Ectodermal cell (in vitro differentiated cells): Measurements from ENCODE around the gene IQSEC1.

Experiments
- H3K27ac ChIP-seq: 2 replicates; pipeline ENCODE4 v1.7.0; 2013; ENCODE audit warnings: mild to moderate bottlenecking, low read depth, low read length; ENCODE audit not compliant: insufficient read depth, poor library complexity, severe bottlenecking
- H3K27me3 ChIP-seq: 2 replicates; pipeline ENCODE4 v1.7.0; 2013; ENCODE audit warnings: mild to moderate bottlenecking, low read length; ENCODE audit not compliant: insufficient read depth, control insufficient read depth, poor library complexity, severe bottlenecking
- H3K36me3 ChIP-seq: one replicate; pipeline ENCODE4 v1.7.0; 2013; ENCODE audit warnings: low read length; ENCODE audit not compliant: control insufficient read depth, insufficient read depth
- H3K4me1 ChIP-seq: one replicate; pipeline ENCODE4 v1.7.0; 2013; ENCODE audit warnings: low read length; ENCODE audit not compliant: control insufficient read depth, insufficient read depth
- H3K4me3 ChIP-seq: 2 replicates; pipeline ENCODE4 v1.7.0; 2013; ENCODE audit warnings: low read depth, low read length, control low read depth; ENCODE audit not compliant: insufficient read depth
- H3K9me3 ChIP-seq: 2 replicates; pipeline ENCODE4 v1.7.0; 2013; ENCODE audit warnings: mild to moderate bottlenecking, low read length, moderate library complexity; ENCODE audit not compliant: control insufficient read depth
- WGBS, 2 experiments: methylation state at CpG; one replicate each; pipeline ENCODE4 v1.1.7; 2013; ENCODE audit warnings: missing lambda C conversion rate in 2 of 2; 5-methylcytosine and 5-hydroxymethylcytosine counted together

IQSEC1 gene

DNA sequence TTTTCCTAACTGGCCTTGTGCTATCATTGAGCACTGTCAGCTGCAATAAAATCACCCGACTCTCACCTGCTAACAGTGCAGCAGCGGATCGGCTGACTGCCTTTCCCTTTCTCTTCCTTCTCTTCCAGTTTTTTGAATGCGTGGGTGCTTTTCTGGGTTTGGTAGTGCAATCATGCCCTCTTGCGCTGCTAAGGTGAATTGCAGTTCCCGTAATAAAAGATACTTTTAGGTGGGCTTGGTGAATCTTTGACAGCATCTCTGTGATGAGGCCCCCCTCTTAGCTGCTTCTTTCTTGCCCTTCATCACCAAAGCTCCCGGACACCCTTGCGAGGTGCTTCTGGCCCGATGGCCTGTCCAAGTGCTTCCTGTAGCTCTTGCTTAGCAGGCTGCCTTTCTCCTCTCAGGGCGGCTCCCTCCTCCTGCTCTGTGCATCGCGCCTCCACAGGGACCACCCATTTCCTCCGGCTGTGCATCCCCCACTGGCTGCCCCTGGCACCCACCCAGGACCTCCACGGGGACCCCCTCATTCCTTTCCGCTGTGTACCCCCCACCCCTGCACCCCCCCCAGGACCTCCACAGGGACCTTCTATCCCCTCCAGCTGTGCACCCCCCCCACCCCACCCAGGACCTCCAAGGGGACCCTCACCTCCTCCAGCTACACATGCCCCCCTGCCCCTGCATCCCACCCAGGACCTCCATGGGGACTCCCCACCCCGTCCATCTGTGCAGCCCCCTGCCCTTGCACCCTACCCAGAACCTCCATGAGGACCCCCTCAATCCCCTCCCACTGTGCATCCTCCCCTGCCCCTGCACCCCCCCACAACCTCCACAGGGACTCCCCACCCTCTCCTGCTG, 181.0 kb downstream of the IQSEC1 start:
- Histone ChIP-seq H3K27me3 (peaks cover 17% of the 10 kb centered on the region), H3K36me3 (no peaks in the 10 kb centered on the region), H3K9me3 (no peaks in the 10 kb centered on the region), H3K4me1 (no peaks in the 10 kb centered on the region), H3K4me3 (no peak overlapping the region), H3K27ac (no peak overlapping the region)
- 32 to 33% methylated on average over 16 of the region's 16 CpGs for WGBS, 2 experiments

DNA sequence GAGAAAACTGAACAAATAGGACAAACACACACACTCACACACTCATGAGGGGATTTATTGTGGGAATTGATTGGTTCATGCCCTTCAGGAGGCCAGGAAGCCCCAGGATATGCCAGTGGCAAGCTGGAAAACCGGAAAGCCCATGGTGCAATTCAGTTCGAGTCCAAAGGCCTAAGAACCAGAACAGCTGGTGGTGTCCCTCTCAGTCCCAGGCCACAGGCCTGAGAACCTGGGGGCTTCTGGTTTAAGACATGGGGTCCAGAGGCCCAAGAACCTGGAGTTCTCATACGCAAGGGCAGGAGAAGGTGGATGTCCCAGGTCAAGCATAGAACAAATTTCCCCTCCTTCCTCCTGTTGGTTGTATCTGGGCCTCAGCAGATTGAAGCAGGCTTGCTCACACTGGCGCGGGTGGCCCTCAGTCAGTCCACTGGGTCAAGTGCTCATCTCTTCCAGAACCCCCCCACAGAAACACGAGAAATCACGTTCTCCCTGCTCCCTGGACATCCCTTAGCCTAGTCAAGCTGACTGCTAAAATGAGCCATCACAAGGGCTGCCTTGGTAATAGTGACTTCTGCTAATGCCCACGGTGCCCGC, 181.7 kb downstream of the IQSEC1 start:
- Histone ChIP-seq H3K27ac (no peak overlapping the region), H3K4me1 (no peaks in the 10 kb centered on the region), H3K36me3 (no peaks in the 10 kb centered on the region), H3K4me3 (no peak overlapping the region), H3K27me3 (peaks cover 17% of the 10 kb centered on the region), H3K9me3 (no peaks in the 10 kb centered on the region)
- WGBS, 2 experiments, result 76 to 79% methylated on average over 9 of the region's 9 CpGs

DNA sequence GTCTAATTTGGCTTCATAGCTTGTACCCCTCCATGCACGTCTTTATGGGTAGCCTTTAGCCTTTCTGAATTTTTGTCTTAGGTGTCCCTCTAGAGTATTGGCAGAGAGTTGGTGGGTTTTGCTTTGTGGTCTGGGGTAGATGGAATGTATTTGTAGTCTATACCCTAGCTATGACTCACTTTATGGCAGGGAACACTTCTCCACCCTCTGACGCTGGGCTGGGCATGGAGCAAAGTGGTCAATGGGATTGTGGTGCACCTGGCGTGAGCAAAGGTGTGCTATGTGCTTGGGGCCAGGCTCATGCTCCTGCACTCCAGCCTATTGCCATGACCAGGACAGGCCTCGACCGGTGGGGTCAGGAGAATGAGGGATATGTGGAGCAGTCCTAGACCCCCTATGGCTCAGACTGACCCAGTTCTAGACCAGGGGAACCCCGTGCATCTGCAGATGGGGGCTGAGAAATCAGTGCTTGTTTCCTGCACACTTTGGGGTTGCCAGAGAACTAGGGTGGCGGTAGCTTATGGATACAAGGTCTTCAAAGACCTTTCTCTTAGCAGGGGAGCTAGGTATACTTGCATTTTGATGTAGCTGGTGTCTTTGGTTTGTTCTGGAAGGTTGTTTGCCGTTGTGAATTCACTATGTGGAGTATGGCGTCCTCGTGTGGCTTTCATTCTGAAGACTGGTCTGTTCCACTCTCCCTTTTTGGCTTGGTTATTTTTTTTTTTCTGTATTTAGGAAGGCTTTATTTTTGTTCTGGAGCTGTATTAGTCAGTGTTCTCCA, 182.4 kb downstream of the IQSEC1 start:
- no peak overlapping the region for H3K4me3 ChIP-seq

DNA sequence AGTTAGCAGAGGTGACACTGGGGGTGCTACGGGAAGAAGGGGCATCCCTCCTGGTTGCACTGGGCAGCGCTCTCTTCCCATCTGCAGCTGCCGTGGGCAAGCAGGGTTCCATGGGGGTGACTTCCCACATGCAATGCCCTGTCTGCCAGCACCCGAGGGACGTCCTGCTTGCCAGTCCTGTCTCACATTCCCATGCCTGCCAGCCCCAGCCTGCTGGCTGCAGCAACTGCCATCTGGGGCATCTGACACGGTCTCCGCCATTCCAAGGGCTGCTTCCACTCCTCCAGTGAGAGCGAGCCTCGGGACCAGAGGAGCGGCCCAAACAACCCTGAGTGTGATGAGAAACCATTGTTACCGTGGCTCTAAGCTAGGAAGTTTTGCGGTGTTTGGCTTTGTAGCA, 186.5 kb downstream of the IQSEC1 start:
- H3K4me3 ChIP-seq, result no peak overlapping the region
- H3K36me3 ChIP-seq, result no peaks in the 10 kb centered on the region
- no peaks in the 10 kb centered on the region for H3K4me1 ChIP-seq
- H3K27ac ChIP-seq, result no peak overlapping the region
- peaks cover 16% of the 10 kb centered on the region for H3K27me3 ChIP-seq
- H3K9me3 ChIP-seq, result no peaks in the 10 kb centered on the region
- 90 to 92% methylated on average over 12 of the region's 12 CpGs for WGBS, 2 experiments

More for the DNA sequence above, 182.4 kb downstream of the IQSEC1 start:
- H3K36me3 ChIP-seq, result no peaks in the 10 kb centered on the region
- no peaks in the 10 kb centered on the region for H3K9me3 ChIP-seq
- 84 to 86% methylated on average over 10 of the region's 10 CpGs for WGBS, 2 experiments
- H3K4me1 ChIP-seq, result no peaks in the 10 kb centered on the region
- peaks cover 17% of the 10 kb centered on the region for H3K27me3 ChIP-seq
- no peak overlapping the region for H3K27ac ChIP-seq

GRCh38 chr3:12886106-12886679, 187.0 kb downstream of the IQSEC1 start:
- H3K4me1 ChIP-seq, result no peaks in the 10 kb centered on the region
- no peak overlapping the region for H3K27ac ChIP-seq
- no peak overlapping the region for H3K4me3 ChIP-seq
- no peaks in the 10 kb centered on the region for H3K36me3 ChIP-seq
- WGBS, 2 experiments, result 92 to 94% methylated on average over 9 to 10 of the region's 10 CpGs
- no peaks in the 10 kb centered on the region for H3K9me3 ChIP-seq
- H3K27me3 ChIP-seq, result peaks cover 11% of the 10 kb centered on the region

DNA sequence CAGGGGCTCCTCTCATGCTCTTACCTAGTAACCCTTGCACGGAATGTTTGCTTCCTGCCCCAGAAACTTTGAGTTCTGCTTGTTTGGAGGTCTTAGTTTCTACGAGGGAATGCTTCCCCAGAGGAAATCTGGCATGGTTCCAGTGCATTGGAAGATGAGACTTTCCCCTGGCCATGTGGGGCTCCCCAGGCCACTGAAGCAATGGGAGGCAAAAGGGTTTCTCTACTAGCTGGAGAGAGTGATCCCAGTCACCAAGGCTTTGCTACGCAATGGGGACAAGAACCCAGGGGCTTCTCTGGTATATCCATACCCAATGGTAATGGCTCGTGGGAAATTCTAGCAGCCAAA, 187.7 kb downstream of the IQSEC1 start:
- 90 to 91% methylated on average over 4 of the region's 4 CpGs for WGBS, 2 experiments
- peaks cover 8% of the 10 kb centered on the region for H3K27me3 ChIP-seq
- H3K36me3 ChIP-seq, result no peaks in the 10 kb centered on the region
- no peaks in the 10 kb centered on the region for H3K4me1 ChIP-seq
- H3K9me3 ChIP-seq, result no peaks in the 10 kb centered on the region
- no peak overlapping the region for H3K4me3 ChIP-seq
- no peak overlapping the region for H3K27ac ChIP-seq

DNA sequence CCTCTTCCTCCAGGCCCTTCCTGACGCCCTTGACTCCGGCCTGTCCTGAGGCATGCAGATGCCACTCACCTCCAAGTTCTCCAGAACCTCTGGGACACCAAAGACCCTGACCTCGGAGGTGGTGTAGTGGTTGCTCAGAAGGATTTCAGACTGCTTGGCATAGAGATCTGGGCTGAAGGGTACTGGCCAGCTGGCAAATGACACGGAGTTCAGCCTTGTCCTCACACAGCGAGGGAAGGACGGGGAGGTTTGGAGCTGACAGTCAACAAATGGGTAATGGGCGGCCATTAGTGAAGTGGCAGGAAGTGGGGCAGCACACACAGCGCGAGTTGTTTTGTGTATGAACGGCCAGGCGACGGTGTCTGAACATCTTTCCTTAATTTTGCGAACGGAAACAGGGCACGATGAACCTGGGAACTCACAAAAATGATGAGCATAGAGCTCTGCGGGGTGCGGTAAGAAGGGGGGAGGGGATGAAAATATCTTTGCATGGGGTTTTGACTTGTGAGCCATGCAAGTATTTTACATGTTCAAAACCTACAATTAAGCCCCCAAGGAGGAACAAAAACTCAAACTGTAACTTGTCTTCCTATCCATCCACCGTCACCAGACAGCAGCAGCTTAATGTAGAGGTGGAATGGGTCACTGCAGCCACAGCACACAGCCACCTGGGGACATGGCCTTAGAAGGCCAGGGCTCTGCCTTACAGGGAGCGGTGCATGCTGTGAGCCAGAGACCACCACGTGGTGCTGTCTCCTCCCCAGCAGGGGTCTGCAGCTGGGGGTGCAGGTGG, 188.2 kb downstream of the IQSEC1 start:
- peaks cover 2% of the 10 kb centered on the region for H3K27me3 ChIP-seq
- no peaks in the 10 kb centered on the region for H3K4me1 ChIP-seq
- no peak overlapping the region for H3K4me3 ChIP-seq
- 88 to 90% methylated on average over 20 of the region's 20 CpGs for WGBS, 2 experiments
- no peaks in the 10 kb centered on the region for H3K9me3 ChIP-seq
- H3K36me3 ChIP-seq, result no peaks in the 10 kb centered on the region
- no peak overlapping the region for H3K27ac ChIP-seq

DNA sequence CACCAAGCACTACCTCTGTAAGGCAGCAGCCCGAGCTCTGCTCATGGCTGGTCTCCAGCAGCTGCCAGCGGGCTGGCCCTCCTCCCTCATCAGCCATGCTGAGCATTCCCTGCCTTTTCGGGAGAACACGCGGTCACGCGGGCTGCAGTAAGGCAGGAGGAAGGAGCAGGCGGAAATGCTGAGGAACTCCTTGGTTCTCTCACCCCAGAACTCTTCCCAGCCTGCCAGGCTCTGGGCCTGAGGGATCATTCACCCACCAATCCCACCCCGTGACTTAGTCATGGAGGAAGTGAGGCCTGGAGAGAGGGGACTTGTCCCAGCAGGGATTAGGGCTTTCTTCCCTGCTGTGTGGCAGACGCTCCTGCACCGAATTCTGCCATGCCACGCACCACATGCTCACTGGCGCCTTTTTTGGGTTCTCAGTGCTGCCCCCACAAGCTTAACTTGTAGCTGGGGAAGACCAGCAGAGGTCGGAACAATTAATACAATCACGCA, 189.0 kb downstream of the IQSEC1 start:
- no peaks in the 10 kb centered on the region for H3K36me3 ChIP-seq
- 73 to 81% methylated on average over 15 of the region's 15 CpGs for WGBS, 2 experiments

DNA sequence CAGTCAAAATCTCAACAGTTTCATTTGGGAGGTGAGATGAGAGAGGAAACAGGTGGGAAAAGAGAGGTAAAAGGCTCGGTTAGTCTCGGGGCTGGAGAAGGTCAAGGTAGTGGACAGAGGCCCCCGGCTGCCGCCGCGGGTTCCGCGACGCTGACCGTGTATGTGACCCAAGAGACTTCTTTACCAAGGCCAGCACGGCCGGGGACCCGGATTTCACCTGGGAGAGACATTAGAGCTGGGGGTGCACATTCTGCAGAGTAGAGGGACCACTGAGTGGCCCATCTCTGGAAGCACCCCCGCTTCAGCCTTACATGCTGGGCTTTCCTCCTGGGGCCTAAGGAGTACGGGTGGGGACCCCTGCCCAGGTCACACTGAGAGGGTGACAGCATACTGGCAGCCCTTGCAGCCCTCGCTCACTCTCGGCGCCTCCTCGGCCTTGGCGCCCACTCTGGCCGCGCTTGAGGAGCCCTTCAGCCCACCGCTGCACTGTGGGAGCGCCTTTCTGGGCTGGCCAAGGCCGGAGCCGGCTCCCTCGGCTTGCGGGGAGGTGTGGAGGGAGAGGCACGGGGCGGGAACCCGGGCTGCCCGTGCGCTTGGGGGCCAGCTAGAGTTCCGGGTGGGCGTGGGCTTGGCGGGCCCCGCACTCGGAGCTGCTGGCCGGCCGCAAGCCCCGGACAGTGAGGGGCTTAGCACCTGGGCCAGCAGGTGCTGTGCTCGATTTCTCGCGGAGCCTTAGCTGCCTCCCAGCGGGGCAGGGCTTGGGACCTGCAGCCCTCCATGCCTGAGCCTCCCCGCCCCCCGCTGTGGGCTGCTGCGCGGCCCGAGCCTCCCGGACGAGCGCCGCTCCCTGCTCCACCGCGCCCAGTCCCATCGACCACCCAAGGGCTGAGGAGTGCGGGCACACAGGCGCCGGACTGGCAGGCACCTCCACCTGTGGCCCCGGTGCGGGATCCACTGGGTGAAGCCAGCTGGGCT, 190.6 kb downstream of the IQSEC1 start:
- Histone ChIP-seq H3K27me3 (no peaks in the 10 kb centered on the region), H3K4me1 (peaks cover 4% of the 10 kb centered on the region), H3K4me3 (no peak overlapping the region), H3K36me3 (no peaks in the 10 kb centered on the region), H3K9me3 (no peaks in the 10 kb centered on the region), H3K27ac (no peak overlapping the region)
- WGBS, 2 experiments, result 95 to 96% methylated on average over 62 of the region's 62 CpGs

More for the DNA sequence above, 189.0 kb downstream of the IQSEC1 start:
- Histone ChIP-seq H3K9me3 (no peaks in the 10 kb centered on the region), H3K4me1 (no peaks in the 10 kb centered on the region), H3K27me3 (no peaks in the 10 kb centered on the region), H3K4me3 (no peak overlapping the region), H3K27ac (no peak overlapping the region)
